NAMALWA (cell line): Measurements from ENCODE around the gene IL22RA2.
"Not testable (repeated sequence)": the region's sequence is repeated elsewhere in the genome, so short reads cannot be mapped to it uniquely, and the experiment has no call there.

ENCODE experiments used
- DNase-seq: peaks from one replicate; pipeline ENCODE4 v3.0.0-alpha.2; 2015; ENCODE audit warnings: low spot score

The IL22RA2 gene

DNA sequence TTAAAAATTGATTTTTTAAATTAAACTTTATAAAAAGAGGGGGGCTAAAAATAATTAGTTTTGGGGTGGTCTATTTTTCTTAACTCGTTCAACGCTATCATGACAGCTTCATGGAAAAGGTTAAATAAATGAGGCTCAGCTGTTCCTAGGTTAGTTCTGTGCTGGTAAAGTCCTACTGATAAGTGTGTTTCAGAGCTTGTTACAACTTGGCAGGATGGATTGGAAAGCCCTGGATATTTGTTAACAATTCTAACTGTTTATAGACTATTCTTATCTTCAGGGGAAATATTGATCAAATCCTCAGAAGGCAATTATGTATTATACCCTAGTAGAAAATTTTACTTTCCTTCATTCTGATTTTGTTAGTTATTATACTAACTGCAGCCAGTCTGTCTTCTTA, 50.4 kb downstream of the IL22RA2 start:
- no peak for DNase-seq

DNA sequence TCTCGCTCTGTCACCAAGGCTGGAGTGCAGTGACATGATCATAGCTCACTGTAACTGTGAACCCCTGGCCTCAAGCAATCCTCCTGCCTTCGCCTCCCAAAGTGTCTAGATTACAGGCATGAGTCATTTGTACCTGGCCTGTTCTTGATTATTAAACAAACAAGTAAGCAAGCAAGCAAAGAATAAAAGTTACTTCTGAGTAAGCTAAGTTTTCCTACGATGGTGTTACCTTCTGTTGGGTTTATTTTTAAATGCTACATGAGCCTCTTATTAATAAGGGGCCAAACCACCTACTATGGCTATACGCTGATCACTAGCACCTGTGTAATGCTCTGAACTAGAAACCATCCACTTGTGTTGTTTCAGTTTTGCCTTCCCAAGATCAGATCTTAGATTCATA, 50.8 kb downstream of the IL22RA2 start:
- no peak for DNase-seq

- DNase-seq: no peak
Measured at GRCh38 chr6:137121401-137121997, 51.9 kb downstream of the IL22RA2 start.

DNA sequence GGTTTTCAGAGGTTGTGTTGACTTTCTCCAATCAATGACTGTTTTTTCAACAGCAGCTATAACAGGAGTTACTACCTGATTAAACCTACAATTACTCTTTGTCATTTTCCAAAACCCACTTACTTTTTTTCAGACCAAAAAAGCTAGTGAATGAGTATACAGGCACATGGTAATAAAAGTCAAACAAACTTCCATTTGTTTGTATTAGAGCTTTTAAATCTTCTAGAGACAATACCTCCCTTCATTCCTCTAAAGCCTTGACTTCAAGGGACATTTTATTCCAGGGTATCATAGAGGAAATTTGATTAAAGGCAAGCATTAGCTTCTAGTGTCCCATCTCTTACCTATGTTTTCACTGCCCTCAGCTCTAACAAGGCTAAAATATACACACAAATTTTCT, 52.7 kb downstream of the IL22RA2 start:
- no peak for DNase-seq

GRCh38 chr6:137119196-137120104, 54.0 kb downstream of the IL22RA2 start:
- no peak for DNase-seq

GRCh38 chr6:137117581-137117980, 55.9 kb downstream of the IL22RA2 start:
- no peak for DNase-seq

DNA sequence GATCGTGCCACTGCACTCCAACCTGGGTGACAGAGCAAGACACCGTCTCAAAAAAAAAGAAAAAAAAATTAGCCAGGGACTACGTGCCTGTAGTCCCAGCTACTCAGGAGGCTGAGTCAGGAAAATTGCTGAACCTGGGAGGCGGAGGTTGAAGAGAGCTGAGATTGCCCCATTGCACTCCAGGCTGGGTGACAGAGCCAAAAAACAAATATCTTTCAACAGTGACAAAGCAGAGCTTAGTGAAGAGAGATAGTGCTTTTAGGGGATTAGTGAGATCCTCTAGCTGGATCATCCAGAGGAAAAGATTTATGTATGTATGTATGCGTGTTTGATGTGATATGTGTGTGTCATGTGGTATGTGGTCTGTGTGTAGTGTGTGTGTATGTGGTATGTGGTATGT, 56.6 kb downstream of the IL22RA2 start:
- DNase-seq: no peak

DNA sequence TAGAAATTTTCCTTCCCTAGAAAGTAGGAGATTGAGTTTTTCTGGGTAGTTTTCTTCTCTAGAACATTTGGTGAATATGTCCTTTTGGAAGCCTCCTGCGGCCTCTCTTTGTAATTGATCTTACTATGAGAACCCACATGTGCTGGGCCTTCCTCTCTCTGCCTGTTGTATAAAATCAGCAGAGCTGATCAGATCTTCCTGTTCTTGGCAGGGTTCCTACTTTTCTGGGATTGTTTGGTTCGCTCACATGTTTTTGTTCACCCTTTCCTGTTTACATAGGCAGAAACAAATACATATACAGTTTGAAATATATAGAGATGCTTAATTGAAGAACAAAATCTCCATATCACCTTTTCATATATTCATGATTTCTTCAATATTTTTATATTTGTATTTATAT, 57.8 kb downstream of the IL22RA2 start:
- no peak for DNase-seq

DNA sequence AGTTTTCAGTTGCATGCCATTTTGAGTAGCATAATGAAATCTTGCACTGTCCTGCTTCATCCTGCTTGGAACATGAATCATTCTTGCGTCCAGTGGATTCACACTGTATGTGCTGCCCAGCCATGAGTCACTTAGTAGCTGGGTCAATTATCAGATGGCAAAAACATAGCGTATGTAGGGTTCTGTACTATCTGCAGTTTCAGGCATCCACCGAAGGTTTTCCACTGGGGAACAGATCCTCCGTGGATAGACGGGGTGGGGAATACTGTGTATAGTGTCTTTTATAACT, 61.4 kb downstream of the IL22RA2 start:
- no peak for DNase-seq

DNA sequence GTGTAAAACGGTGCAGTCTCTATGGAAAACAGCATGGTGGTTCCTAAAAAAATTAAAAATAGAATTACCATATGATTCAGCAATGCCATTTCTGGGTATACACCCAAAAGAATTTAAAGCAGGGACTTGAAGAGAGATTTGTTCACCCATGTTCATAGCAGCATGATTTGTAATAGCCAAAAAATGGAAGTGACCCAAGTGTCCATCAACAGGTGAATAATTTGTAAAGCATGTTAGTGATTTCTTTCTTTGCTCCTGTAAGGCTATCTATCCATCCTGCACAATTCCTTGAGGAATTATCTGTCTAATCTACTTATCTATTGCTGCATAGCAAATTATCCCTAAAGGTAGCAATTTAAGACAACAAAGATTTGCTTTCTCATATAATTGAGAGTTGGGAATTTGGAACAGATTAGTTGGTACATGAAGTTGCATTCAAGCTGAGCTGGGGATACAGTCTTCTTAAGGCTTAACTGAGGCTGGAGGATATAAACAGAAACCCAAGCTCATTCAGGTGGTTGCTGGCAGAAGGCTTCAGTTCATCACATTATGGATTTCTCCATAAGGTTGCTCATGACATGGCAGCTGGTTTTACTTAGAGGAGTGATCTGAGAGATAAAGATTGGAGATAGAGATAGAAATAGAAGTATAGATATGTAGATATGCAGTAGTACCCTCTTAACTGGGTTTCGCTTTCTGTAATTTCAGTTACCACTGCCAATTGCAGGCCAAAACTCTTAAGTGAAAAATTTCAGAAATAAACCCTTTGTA, 62.0 kb downstream of the IL22RA2 start:
- no peak for DNase-seq

- DNase-seq: no peak
Measured at GRCh38 chr6:137107767-137108105, 65.7 kb downstream of the IL22RA2 start.

DNA sequence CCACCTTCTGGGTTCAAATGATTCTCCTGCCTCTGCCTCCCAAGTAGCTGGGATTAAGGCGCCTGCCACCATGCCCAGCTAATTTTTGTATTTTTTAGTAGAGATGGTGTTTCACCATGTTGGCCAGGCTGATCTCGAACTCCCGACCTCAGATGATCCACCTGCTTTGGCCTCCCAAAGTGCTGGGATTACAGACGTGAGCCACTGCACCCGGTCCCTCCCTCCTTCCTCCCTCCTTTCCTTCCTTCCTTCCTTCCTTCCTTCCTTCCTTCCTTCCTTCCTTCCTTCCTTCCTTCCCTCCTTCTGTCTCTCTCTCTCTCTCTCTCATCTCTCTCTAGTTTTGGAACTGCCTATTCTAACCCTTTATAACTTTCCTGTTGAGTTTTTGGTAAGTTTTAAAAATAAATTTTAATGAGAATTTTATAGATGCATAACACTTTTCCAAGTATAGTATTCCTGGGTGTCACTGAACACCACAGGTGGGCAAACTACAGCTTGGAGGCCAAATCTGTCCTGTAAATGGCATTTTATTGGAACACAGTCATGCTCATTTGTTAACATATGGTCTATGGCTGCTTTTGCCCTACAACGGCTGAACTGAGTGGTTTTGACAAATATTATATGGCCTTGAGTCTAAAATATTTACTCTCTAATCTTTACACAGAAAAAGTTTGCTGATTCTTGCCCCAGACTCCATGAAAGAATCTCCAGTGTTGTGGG, 66.2 kb downstream of the IL22RA2 start:
- DNase-seq: not testable (repeated sequence)

GRCh38 chr6:137106183-137106582, 67.3 kb downstream of the IL22RA2 start:
- no peak for DNase-seq

DNA sequence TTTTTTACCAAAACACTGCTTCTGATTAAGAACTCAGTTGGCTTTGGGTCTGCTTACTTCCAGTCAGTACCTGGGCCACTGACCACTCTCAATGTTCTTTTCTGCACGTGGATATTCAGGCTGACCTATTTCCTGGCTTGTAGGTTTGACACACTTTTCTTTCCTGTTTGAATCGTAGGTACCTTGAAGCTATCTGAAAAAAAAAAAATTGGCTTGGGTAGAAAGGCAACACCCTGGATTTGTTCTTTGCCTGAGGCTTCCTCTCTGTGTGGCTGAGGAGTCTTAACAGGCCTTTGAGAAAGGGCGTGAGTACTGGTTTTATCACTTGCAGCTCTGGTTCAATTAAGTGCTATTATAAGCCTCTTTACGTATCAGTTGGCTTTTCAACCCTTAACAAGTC, 68.1 kb downstream of the IL22RA2 start:
- no peak for DNase-seq

DNA sequence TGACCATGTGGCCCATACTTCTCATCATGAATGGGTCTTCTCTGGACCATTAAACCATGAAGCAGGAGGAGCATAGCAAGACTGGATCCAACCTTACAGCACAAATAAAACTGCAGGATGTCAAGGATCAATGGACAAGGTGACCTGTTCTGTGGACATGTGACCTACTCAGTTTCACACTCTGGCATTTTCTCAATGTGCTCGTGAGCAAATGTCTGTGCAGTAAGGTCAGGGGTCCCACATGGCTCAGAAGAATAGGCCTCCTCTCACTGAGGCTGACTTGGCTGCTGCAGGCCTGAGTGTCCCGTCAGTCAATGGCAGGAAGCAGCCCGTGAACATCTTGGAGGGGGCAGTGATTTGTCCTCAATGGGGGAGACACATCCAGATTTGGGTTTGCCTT, 68.5 kb downstream of the IL22RA2 start:
- DNase-seq: no peak

GRCh38 chr6:137102851-137103492, 70.5 kb downstream of the IL22RA2 start:
- DNase-seq: peak; percentile 75

- DNase-seq: peak; percentile 11
Measured at GRCh38 chr6:137102050-137102848, 71.2 kb downstream of the IL22RA2 start.

- no peak for DNase-seq
Measured at GRCh38 chr6:137099689-137100403, 73.6 kb downstream of the IL22RA2 start.

- DNase-seq: no peak
Measured at GRCh38 chr6:137097526-137097925, 75.9 kb downstream of the IL22RA2 start.

DNA sequence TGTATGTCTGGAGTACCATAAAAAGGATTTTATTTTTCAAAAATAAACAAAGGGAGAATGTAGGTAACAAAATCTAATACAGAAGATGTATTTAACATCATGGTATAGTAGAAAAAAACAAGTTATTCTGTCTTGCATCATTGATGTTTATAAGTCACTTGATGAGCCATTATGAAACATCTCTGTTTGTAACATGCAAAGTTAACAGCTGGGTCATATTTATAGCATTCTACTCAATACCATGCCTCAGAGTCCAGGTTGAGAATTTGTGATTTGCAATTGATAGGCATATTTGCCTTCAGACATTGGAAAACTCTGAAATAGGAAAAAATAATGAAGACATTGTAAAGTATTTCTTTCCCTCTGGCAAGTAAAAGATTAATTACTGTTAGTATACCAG, 76.4 kb downstream of the IL22RA2 start:
- DNase-seq: no peak
